Right lobe of liver (tissue), 4 donors: ENCODE results near the gene TGFBR3L.

ENCODE experiments used
- CTCF ChIP-seq, 4 donors: fragments of 200-600 bp in 3 of 4; fragments of 450-650 bp in 1 of 4; IDR thresholded peaks; one replicate each; pipeline versions ENCODE4 v1.5.1 to v1.8.0; 2016 to 2022; ENCODE audit warnings: antibody characterized with exemption in 4 of 4, mild to moderate bottlenecking in 2 of 4
- POLR2A ChIP-seq: fragments of 450-650 bp; IDR thresholded peaks from one replicate; pipeline ENCODE4 v1.6.1; 2017; ENCODE audit warnings: antibody characterized with exemption, mild to moderate bottlenecking
- donor health status: DM: no; HTN: no; CAD: no.
- donor health status: DM: no; HTN: no; CAD: no.
- donor health status: DM: no; HTN: yes; CAD: no.

- TF ChIP-seq CTCF (IDR thresholded peaks at IDR 0.05) (no peak), POLR2A (no peak)
Observed at GRCh38 chr19:7959211-7959610, 44.6 kb downstream of the TGFBR3L start.
